ACC112 (cell line): ENCODE measurements around the gene TWF2.

Experiments used
- H2AFZ ChIP-seq: fragments of 200-600 bp; sonication (generic); one replicate; pipeline ENCODE4 v1.6.0; 2017; ENCODE audit warnings: antibody characterized with exemption, low read length; ENCODE audit not compliant: unreplicated experiment
- H3K27ac ChIP-seq: fragments of 200-600 bp; sonication (generic); 2 replicates; pipeline ENCODE4 v1.5.1; 2014; ENCODE audit warnings: low read depth, mild to moderate bottlenecking, antibody characterized with exemption, low read length, moderate library complexity
- H3K27me3 ChIP-seq: fragments of 200-600 bp; sonication (generic); 2 replicates; pipeline ENCODE4 v1.6.1; 2014; ENCODE audit warnings: mild to moderate bottlenecking, antibody characterized with exemption, low read length, moderate library complexity, mixed read lengths; ENCODE audit not compliant: insufficient read depth
- H3K36me3 ChIP-seq: fragments of 200-600 bp; sonication (generic); 2 replicates; pipeline ENCODE4 v1.6.1; 2016; ENCODE audit warnings: mild to moderate bottlenecking, antibody characterized with exemption, low read length, moderate library complexity, mixed read lengths; ENCODE audit not compliant: insufficient read depth
- H3K4me1 ChIP-seq: fragments of 200-600 bp; sonication (generic); one replicate; pipeline ENCODE4 v1.6.1; 2016; ENCODE audit warnings: low read length, mixed read lengths; ENCODE audit not compliant: insufficient read depth, unreplicated experiment, control insufficient read depth
- H3K4me3 ChIP-seq: fragments of 200-600 bp; sonication (generic); 2 replicates; pipeline ENCODE4 v1.5.1; 2014; ENCODE audit warnings: mild to moderate bottlenecking, low read depth, low read length
- H3K79me2 ChIP-seq: fragments of 200-600 bp; sonication (generic); one replicate; pipeline ENCODE4 v1.6.0; 2016; ENCODE audit warnings: low read length; ENCODE audit not compliant: control insufficient read depth, unreplicated experiment, insufficient read depth

The TWF2 gene

GRCh38 chr3:52257911-52258310 lies 19.0 kb upstream of the TWF2 start:
- peaks cover 10% of the 10 kb centered on the region for H3K4me1 ChIP-seq
- peaks cover 25% of the 10 kb centered on the region for H3K79me2 ChIP-seq
- H3K36me3 ChIP-seq = peaks cover 47% of the 10 kb centered on the region

GRCh38 chr3:52256622-52257021 lies 17.7 kb upstream of the TWF2 start:
- Histone ChIP-seq H2AFZ (no peak overlapping the region), H3K36me3 (peaks cover 46% of the 10 kb centered on the region), H3K27ac (no peak overlapping the region), H3K79me2 (peaks cover 12% of the 10 kb centered on the region), H3K4me1 (peaks cover 10% of the 10 kb centered on the region), H3K4me3 (no peak overlapping the region), H3K27me3 (no peaks in the 10 kb centered on the region)

More at GRCh38 chr3:52257911-52258310, 19.0 kb upstream of the TWF2 start:
- Histone ChIP-seq H3K27me3 (no peaks in the 10 kb centered on the region), H3K27ac (peak overlapping the region; percentile 15; the same call in 1 of the 2 replicates), H2AFZ (no peak overlapping the region), H3K4me3 (no peak overlapping the region)

GRCh38 chr3:52256159-52256558 lies 17.2 kb upstream of the TWF2 start:
- no peak overlapping the region for H3K27ac ChIP-seq
- H3K79me2 ChIP-seq = peaks cover 10% of the 10 kb centered on the region
- H3K4me1 ChIP-seq = peaks cover 10% of the 10 kb centered on the region
- H2AFZ ChIP-seq = no peak overlapping the region
- no peaks in the 10 kb centered on the region for H3K27me3 ChIP-seq
- H3K4me3 ChIP-seq = no peak overlapping the region
- H3K36me3 ChIP-seq = peaks cover 42% of the 10 kb centered on the region

- H3K79me2 ChIP-seq = peaks cover 8% of the 10 kb centered on the region
- peaks cover 9% of the 10 kb centered on the region for H3K4me1 ChIP-seq
- no peak overlapping the region for H3K4me3 ChIP-seq
- H3K27ac ChIP-seq = no peak overlapping the region
- peaks cover 33% of the 10 kb centered on the region for H3K36me3 ChIP-seq
- no peak overlapping the region for H2AFZ ChIP-seq
- no peaks in the 10 kb centered on the region for H3K27me3 ChIP-seq
Observed at GRCh38 chr3:52254608-52255007, 15.7 kb upstream of the TWF2 start.

- H3K27me3 ChIP-seq = no peaks in the 10 kb centered on the region
- H3K79me2 ChIP-seq = peaks cover 8% of the 10 kb centered on the region
- H3K27ac ChIP-seq = no peak overlapping the region
- no peak overlapping the region for H2AFZ ChIP-seq
- no peak overlapping the region for H3K4me3 ChIP-seq
- peaks cover 25% of the 10 kb centered on the region for H3K36me3 ChIP-seq
- H3K4me1 ChIP-seq = no peaks in the 10 kb centered on the region
Observed at GRCh38 chr3:52253314-52254304, 14.7 kb upstream of the TWF2 start.

- no peak overlapping the region for H2AFZ ChIP-seq
- no peaks in the 10 kb centered on the region for H3K79me2 ChIP-seq
- H3K4me1 ChIP-seq = peaks cover 9% of the 10 kb centered on the region
- no peak overlapping the region for H3K27ac ChIP-seq
- H3K4me3 ChIP-seq = no peak overlapping the region
- H3K36me3 ChIP-seq = peaks cover 5% of the 10 kb centered on the region; the same call in 1 of the 2 replicates
- no peaks in the 10 kb centered on the region for H3K27me3 ChIP-seq
Observed at GRCh38 chr3:52250122-52250521, 11.2 kb upstream of the TWF2 start.

GRCh38 chr3:52249683-52250082 lies 10.7 kb upstream of the TWF2 start:
- no peak overlapping the region for H3K4me3 ChIP-seq
- H3K4me1 ChIP-seq = peaks cover 13% of the 10 kb centered on the region
- peaks cover 5% of the 10 kb centered on the region; the same call in 1 of the 2 replicates for H3K36me3 ChIP-seq
- no peaks in the 10 kb centered on the region for H3K27me3 ChIP-seq
- H3K79me2 ChIP-seq = no peaks in the 10 kb centered on the region
- no peak overlapping the region for H3K27ac ChIP-seq
- no peak overlapping the region for H2AFZ ChIP-seq

- Histone ChIP-seq H3K36me3 (peaks cover 5% of the 10 kb centered on the region; the same call in 1 of the 2 replicates), H2AFZ (no peak overlapping the region), H3K4me1 (peaks cover 20% of the 10 kb centered on the region), H3K79me2 (no peaks in the 10 kb centered on the region), H3K27me3 (no peaks in the 10 kb centered on the region), H3K27ac (no peak overlapping the region), H3K4me3 (no peak overlapping the region)
Observed at GRCh38 chr3:52248816-52249547, 10.0 kb upstream of the TWF2 start.

GRCh38 chr3:52248165-52248541 lies 9.2 kb upstream of the TWF2 start:
- H3K4me1 ChIP-seq = peaks cover 24% of the 10 kb centered on the region
- H3K36me3 ChIP-seq = peaks cover 5% of the 10 kb centered on the region; the same call in 1 of the 2 replicates
- no peak overlapping the region for H3K4me3 ChIP-seq
- H2AFZ ChIP-seq = no peak overlapping the region
- no peaks in the 10 kb centered on the region for H3K79me2 ChIP-seq
- no peaks in the 10 kb centered on the region for H3K27me3 ChIP-seq
- H3K27ac ChIP-seq = no peak overlapping the region

- Histone ChIP-seq H2AFZ (no peak overlapping the region), H3K36me3 (peaks cover 5% of the 10 kb centered on the region; the same call in 1 of the 2 replicates), H3K27me3 (no peaks in the 10 kb centered on the region), H3K27ac (no peak overlapping the region), H3K4me3 (no peak overlapping the region; the same call in 1 of the 2 replicates), H3K79me2 (no peaks in the 10 kb centered on the region), H3K4me1 (peaks cover 24% of the 10 kb centered on the region)
Observed at GRCh38 chr3:52247409-52248164, 8.6 kb upstream of the TWF2 start.
